Measurements from ENCODE around the gene SPA17. TPM values are rescaled to one million over a fixed set of nuclear protein-coding genes. Genes with fewer than 3 reads are reported as not detected.

SPA17 gene
- polyA plus RNA-seq, 1 donor, result 2.1 TPM

- no peak for DNase-seq
Observed at GRCh38 chr11:124727474-124727873, 53.8 kb downstream of the SPA17 start.

DNA sequence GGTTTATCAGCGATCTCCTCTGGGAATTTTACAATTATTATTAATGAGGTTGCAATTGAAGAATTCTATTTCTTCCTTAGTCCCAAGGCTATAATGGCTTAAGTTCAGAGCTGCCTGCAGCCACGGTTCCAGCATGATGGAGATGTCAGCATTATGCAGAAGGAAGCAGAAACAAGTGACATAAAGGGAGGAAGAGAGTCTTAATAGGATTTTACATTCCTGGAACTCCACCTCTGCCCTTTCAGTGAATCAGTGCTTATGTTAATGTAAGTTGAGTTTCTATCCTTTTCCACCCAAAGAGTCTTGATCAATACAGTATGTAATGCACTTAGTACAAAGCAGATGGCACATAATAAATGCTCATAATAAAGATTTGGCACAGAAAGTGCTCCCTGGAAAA, 54.4 kb downstream of the SPA17 start:
- DNase-seq, result no peak

GRCh38 chr11:124729571-124729970, 55.9 kb downstream of the SPA17 start:
- no peak for DNase-seq

DNA sequence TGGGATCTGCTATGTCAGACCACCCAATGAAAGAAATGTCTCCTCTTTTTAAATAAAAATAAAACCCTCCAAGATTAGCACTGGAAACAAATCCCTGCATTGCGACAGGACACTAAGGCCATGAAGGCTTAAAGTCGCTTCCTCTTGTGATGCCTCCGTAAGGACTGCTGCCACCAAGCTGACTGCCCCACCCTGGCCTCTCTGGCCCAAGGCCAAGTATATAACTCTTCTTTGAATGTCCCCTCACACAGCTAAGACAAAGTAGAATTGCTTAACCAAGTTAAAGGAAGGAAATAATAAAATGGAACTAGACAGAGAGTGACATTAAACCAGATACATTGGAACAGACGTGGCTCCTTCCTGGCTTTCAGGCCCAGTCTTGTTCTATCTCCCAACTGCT, 58.5 kb downstream of the SPA17 start:
- no peak for DNase-seq

DNA sequence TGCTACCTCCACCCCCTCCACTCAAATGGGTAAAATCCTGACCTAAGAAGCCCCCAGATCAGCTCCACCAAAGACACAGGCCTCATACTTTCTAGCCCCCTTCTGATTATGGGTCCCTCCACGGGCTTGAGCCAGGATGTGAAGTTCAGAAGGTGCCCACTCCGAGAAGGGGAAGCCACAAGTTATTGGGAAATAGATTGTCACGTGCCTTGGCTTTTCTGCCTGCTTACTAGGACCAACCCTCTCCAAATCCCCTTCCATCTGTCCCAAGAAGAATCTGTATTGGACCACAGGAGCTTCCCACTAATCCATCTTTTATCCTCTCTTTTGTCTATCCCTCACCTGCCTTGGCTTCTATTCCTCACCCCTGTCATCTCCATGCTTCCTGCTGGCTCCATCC, 63.0 kb downstream of the SPA17 start:
- DNase-seq, result no peak

GRCh38 chr11:124737638-124738305, 64.1 kb downstream of the SPA17 start:
- no peak for DNase-seq

- no peak for DNase-seq
Observed at GRCh38 chr11:124738713-124739478, 65.2 kb downstream of the SPA17 start.

GRCh38 chr11:124739479-124740276, 66.0 kb downstream of the SPA17 start, which contains the start of gene NRGN:
Gene NRGN (plus strand): TSS chr11:124739942. CDS start chr11:124740085, 143 bp downstream.
- peak; percentile 93 for DNase-seq

DNA sequence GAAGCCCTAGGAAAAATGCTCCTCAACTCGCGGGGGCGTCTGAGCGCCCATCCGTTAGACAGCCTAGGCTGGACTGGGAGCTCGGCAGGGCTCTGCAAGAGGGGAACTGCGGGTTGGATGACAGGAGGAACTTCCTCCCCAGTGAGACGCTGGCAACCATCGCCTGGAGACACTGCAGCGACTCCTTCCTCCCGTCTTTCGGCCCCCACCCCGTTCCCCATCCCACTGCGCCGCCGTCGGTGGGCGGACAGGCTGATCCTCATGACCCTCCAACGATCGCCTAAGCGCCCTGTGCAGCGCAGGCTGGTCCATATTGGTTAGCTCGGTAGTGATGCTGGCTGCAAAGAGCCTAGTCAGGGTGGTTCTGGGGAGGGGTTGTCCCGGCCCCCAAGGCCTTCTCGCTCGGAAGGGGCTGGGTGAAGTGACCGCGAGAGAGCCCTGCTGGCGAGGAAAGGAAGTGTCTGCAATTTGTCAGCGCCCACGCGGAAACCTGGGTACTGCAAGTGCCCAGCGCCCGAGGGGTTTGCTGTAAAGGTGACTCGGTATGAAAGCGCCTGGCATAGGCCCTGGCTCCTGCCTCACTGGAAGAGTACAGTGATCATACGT, 66.7 kb downstream of the SPA17 start:
- no peak for DNase-seq

- no peak for DNase-seq
Observed at GRCh38 chr11:124742555-124742954, 68.9 kb downstream of the SPA17 start.

DNA sequence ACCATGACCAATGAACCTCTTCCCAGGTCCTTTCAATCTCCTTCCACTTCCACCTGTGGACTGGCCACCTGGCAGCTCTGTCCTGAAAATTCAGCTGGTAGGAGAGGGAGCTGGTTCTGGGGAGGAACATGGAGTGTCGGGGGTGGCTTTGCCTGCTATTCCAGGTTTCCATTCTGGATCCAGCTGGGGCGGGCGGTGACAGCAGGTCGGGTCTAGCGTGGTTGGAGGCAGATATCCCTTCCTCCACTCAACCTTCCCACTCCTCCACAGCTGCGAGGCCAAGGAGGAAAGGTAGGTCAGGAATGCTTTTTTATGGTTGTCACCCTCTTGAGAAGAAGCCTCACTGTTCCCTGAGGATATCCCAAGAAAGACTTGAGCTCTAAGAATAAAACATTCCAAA, 69.3 kb downstream of the SPA17 start:
- no peak for DNase-seq

GRCh38 chr11:124745270-124745834, 71.6 kb downstream of the SPA17 start:
- no peak for DNase-seq

DNA sequence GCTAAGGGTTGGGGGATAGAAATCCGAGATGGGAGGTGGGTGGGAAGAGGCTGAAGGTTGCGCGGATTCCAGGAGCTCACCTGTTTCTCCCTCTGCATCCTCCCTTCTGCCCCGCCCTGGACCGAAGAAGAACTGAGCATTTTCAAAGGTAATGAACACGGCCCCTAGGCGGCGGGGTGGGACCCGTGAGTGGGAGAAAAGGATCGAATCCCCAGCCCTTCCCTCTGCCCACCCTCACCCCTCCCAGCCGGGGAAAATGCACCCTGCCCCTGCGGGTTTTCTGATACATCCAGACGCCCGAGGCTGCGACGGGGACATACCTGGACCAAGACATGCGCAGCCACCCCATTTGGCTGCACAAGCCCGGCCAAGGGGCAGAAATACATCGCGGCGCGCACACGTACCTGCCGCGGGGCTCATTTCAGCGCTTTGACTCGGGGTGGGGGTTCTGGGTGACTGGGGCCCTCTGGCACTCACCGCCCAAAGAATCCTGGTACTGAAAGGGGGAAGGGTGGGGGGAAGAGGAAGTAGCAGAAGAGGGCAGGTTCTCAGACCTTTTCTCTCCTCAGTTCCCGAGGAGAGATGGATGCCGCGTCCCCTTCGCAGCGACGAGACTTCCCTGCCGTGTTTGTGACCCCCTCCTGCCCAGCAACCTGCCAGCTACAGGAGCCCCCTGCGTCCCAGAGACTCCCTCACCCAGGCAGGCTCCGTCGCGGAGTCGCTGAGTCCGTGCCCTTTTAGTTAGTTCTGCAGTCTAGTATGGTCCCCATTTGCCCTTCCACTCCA, 72.3 kb downstream of the SPA17 start:
- DNase-seq, result no peak

DNA sequence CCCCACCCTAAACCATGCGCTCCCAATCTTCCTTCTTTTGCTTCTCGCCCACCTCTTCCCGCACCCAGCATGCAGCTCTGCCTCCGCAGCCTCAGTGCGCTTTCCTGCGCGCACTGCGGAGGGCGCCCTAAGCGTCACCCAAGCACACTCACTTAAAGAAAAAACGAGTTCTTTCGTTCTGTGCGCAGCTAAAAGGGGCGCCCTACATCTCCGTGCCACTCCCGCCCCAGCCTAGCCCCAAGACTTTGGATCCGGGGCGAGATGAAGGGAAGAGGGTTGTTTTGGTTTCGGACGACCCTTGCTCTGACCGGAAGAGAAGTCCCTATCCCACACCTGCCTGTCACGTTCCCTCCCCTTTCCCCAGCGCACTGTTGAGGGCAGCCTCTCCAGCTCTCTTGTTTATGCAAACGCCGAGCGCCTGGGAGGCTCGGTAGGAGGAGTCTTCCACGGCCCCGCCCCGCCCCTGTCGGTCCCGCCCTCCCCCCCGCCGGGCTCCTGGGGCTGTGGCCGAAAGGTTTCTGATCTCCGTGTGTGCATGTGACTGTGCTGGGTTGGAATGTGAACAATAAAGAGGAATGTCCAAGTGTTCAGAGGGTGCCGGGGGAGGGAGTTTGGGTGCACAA, 73.0 kb downstream of the SPA17 start:
- no peak for DNase-seq

Other genes with a start within 250 kb of the SPA17 start
- not detected for gene OR8B4, start 249.0 kb upstream of the SPA17 start, polyA plus RNA-seq (ENCODE audit: insufficient read length)
- not detected for gene OR8B8, start 228.2 kb upstream of the SPA17 start, polyA plus RNA-seq (ENCODE audit: insufficient read length)
- gene OR8B12, start 130.2 kb upstream of the SPA17 start, polyA plus RNA-seq (ENCODE audit: insufficient read length), result not detected
- 0.37 TPM for gene OR8A1, start 103.9 kb upstream of the SPA17 start, polyA plus RNA-seq (ENCODE audit: insufficient read length)
- not detected for gene PANX3, start 62.5 kb upstream of the SPA17 start, polyA plus RNA-seq (ENCODE audit: insufficient read length)
- 23.1 TPM for gene TBRG1, start 51.0 kb upstream of the SPA17 start, polyA plus RNA-seq (ENCODE audit: insufficient read length)
- 8.9 TPM for gene SIAE, start 165 bp upstream of the SPA17 start, polyA plus RNA-seq (ENCODE audit: insufficient read length)
- gene NRGN, start 66.0 kb downstream of the SPA17 start, polyA plus RNA-seq (ENCODE audit: insufficient read length), result 5.3 TPM
- 1.0 TPM for gene VSIG2, start 78.4 kb downstream of the SPA17 start, polyA plus RNA-seq (ENCODE audit: insufficient read length)
- 65.1 TPM for gene ESAM, start 88.4 kb downstream of the SPA17 start, polyA plus RNA-seq (ENCODE audit: insufficient read length)
- 15.9 TPM for gene MSANTD2, start 126.5 kb downstream of the SPA17 start, polyA plus RNA-seq (ENCODE audit: insufficient read length)
- 31.8 TPM for gene ROBO3, start 191.5 kb downstream of the SPA17 start, polyA plus RNA-seq (ENCODE audit: insufficient read length)
- 43.3 TPM for gene ROBO4, start 224.0 kb downstream of the SPA17 start, polyA plus RNA-seq (ENCODE audit: insufficient read length)
- 0.26 TPM for gene HEPN1, start 245.3 kb downstream of the SPA17 start, polyA plus RNA-seq (ENCODE audit: insufficient read length)

All from hindlimb muscle (tissue), 1 donor.